Pancreas (tissue), 10 donors: ENCODE measurements around the gene MTA1. TPM values are rescaled to one million over a fixed set of nuclear protein-coding genes. Genes with fewer than 3 reads are reported as not detected.

ENCODE experiments used
- ATAC-seq, 4 donors: fragments of 200-7000 bp; cut with Tn5 transposase; one replicate each; pipeline versions ENCODE4 v1.8.0 to v1.9.1; 2020; ENCODE audit warnings: mild to moderate bottlenecking in 4 of 4, moderate library complexity in 4 of 4
- DNase-seq, 6 donors: peaks; one replicate each; pipeline ENCODE4 v3.0.0-alpha.2; 2020
- FAIRE-seq: peaks from 2 replicates; lab custom pipeline; 2012; peaks lifted over from hg19 to GRCh38; lab: Jason Lieb, UNC
- H3K27ac ChIP-seq, 4 donors: fragments of 200-600 bp; sonication (generic); 1 replicate in 3 of 4; 2 replicates in 1 of 4; pipeline versions ENCODE4 v1.5.0 to v1.8.0; 2020
- H3K27me3 ChIP-seq, 4 donors: fragments of 200-600 bp; one replicate each; pipeline ENCODE4 v1.8.0; 2021
- H3K36me3 ChIP-seq, 3 donors: fragments of 200-600 bp; sonication (generic) in 1 of 3; one replicate each; pipeline versions ENCODE4 v1.5.0 to v1.8.0; 2020 to 2021
- H3K4me1 ChIP-seq, 3 donors: fragments of 200-600 bp; one replicate each; pipeline ENCODE4 v1.8.0; 2021
- H3K4me3 ChIP-seq, 4 donors: fragments of 200-600 bp; sonication (generic) in 2 of 4; one replicate each; pipeline versions ENCODE4 v1.5.0 to v1.8.0; 2020 to 2021
- H3K9me3 ChIP-seq, 4 donors: fragments of 200-600 bp; one replicate each; pipeline ENCODE4 v1.8.0; 2021
- CTCF ChIP-seq, 4 donors: fragments of 200-600 bp; sonication (generic) in 3 of 4; IDR thresholded peaks; one replicate each; pipeline versions ENCODE4 v1.5.0 to v1.8.0; 2021; ENCODE audit warnings: antibody characterized with exemption in 4 of 4
- WGBS, 2 donors: extraction: QIAGEN DNeasy Blood & Tissue Kit; methylation state at CpG; one replicate each; pipeline ENCODE4 v1.1.7; 2013; 5-methylcytosine and 5-hydroxymethylcytosine counted together
- intact Hi-C, 3 donors: fragments of 100-400 bp; cut with DNase I; formaldehyde crosslinking; loops; one replicate each; pipeline versions ENCODE4 v1.11.1 to v1.14.2; 2022
- polyA plus RNA-seq, 2 donors: library from polyadenylated mRNA; stranded (reverse); fragments of 200-250 nt; gene quantifications; one replicate each; pipeline ENCODE4 v1.2.3, GENCODE V29; 2013
- total RNA-seq, 6 donors: library from RNA; stranded (reverse); fragmentation: NEBNext Ultra II Directional in 4 of 6; extraction: Animal tissue kit (Norgen Biotek cat#: 25700) in 4 of 6; gene quantifications; one replicate each; pipeline versions ENCODE4 v1.2.1 to v1.2.4, GENCODE V29; 2021 to 2023
- donor health status: healthy with polysubstance abuse.
- donor health status: DM: no; HTN: no; CAD: no; lungs with moderate emphysema.
- donor health status: DM: no; HTN: no; CAD: no.
- donor health status: control.
- donor health status: control.
- donor health status: Bipolar disorder and iron deficiency.
- donor health status: DM: yes; HTN: yes; CAD: no.
- donor health status: DM: no; HTN: no; CAD: no.
- donor health status: DM: no; HTN: no; CAD: no.
- donor health status: DM: yes; HTN: yes; CAD: no.

MTA1 gene
- total and polyA plus RNA-seq, 8 donors = 34.8 to 138 (median 53.2) TPM

GRCh38 chr14:105426416-105427130 lies 6.9 kb downstream of the MTA1 start:
- intact Hi-C loops = no loop called here
- Histone ChIP-seq H3K36me3 (no peaks in the 10 kb centered on the region), H3K4me3 (no peak overlapping the region), H3K27me3 (no peaks in the 10 kb centered on the region), H3K4me1 (peaks cover 0 to under 1% (median 0%) of the 10 kb centered on the region in 3 donors), H3K27ac (no peak overlapping the region), H3K9me3 (no peaks in the 10 kb centered on the region)
- DNase-seq = peak in 1 of 6 donors; percentile 30
- no peak for FAIRE-seq
- 96 to 97% methylated on average over 21 of the region's 21 CpGs for WGBS, 2 donors
- ATAC-seq = no peak
- TF ChIP-seq CTCF (IDR thresholded peaks at IDR 0.05) = no peak

GRCh38 chr14:105427412-105427811 lies 7.8 kb downstream of the MTA1 start:
- H3K36me3 ChIP-seq = no peaks in the 10 kb centered on the region
- no peaks in the 10 kb centered on the region for H3K9me3 ChIP-seq
- H3K4me3 ChIP-seq = no peak overlapping the region
- no peak for DNase-seq
- H3K27me3 ChIP-seq = no peaks in the 10 kb centered on the region
- TF ChIP-seq CTCF (IDR thresholded peaks at IDR 0.05) = no peak
- H3K27ac ChIP-seq = no peak overlapping the region
- 96 to 98% methylated on average over 10 of the region's 10 CpGs for WGBS, 2 donors
- no peak for ATAC-seq
- intact Hi-C loops = no loop called here
- no peaks in the 10 kb centered on the region for H3K4me1 ChIP-seq
- FAIRE-seq = no peak

- Histone ChIP-seq H3K4me1 (no peaks in the 10 kb centered on the region), H3K4me3 (no peak overlapping the region), H3K27me3 (no peaks in the 10 kb centered on the region), H3K9me3 (no peaks in the 10 kb centered on the region), H3K27ac (no peak overlapping the region), H3K36me3 (no peaks in the 10 kb centered on the region)
- FAIRE-seq (no peak), DNase-seq (no peak), ATAC-seq (no peak)
- intact Hi-C loops = no loop called here
- 94% methylated on average over 9 of the region's 9 CpGs for WGBS, 2 donors
- no peak for TF ChIP-seq CTCF (IDR thresholded peaks at IDR 0.05)
Measured at GRCh38 chr14:105427936-105428485, 8.4 kb downstream of the MTA1 start.

- no peak for TF ChIP-seq CTCF (IDR thresholded peaks at IDR 0.05)
- Histone ChIP-seq H3K9me3 (no peaks in the 10 kb centered on the region), H3K27ac (no peak overlapping the region), H3K4me3 (no peak overlapping the region), H3K36me3 (no peaks in the 10 kb centered on the region), H3K4me1 (no peaks in the 10 kb centered on the region), H3K27me3 (no peaks in the 10 kb centered on the region)
- no peak for FAIRE-seq
- intact Hi-C loops = no loop called here
- 95 to 99% methylated on average over 6 of the region's 6 CpGs for whole genome bisulfite sequencing, 2 donors
- ATAC-seq = no peak
- no peak for DNase-seq
Measured at GRCh38 chr14:105430042-105430441, 10.4 kb downstream of the MTA1 start.

- FAIRE-seq = no peak
- no peak for TF ChIP-seq CTCF (IDR thresholded peaks at IDR 0.05)
- 67 to 74% methylated on average over 9 of the region's 9 CpGs for WGBS, 2 donors
- no peaks in the 10 kb centered on the region for H3K27me3 ChIP-seq
- intact Hi-C loops = no loop called here
- no peak overlapping the region for H3K27ac ChIP-seq
- H3K9me3 ChIP-seq = no peaks in the 10 kb centered on the region
- peak in 1 of 6 donors; percentile 56 for DNase-seq
- peak in 1 of 4 donors; percentile 33 for ATAC-seq
- no peak overlapping the region for H3K4me3 ChIP-seq
- H3K4me1 ChIP-seq = no peaks in the 10 kb centered on the region
- H3K36me3 ChIP-seq = no peaks in the 10 kb centered on the region
Measured at GRCh38 chr14:105430565-105430964, 10.9 kb downstream of the MTA1 start.
